Mesodermal cell (in vitro differentiated cells): ENCODE data around the gene APOBEC2.

Experiments used
- H3K27ac ChIP-seq: 2 replicates; pipeline ENCODE4 v1.7.0; 2013; ENCODE audit warnings: mild to moderate bottlenecking, low read depth, low read length, moderate library complexity; ENCODE audit not compliant: severe bottlenecking
- H3K36me3 ChIP-seq: 2 replicates; pipeline ENCODE4 v1.7.1; 2013; ENCODE audit warnings: mild to moderate bottlenecking, low read length, moderate library complexity; ENCODE audit not compliant: control insufficient read depth, insufficient read depth
- H3K4me1 ChIP-seq: one replicate; pipeline ENCODE4 v1.7.1; 2013; ENCODE audit warnings: mild to moderate bottlenecking, low read length; ENCODE audit not compliant: insufficient read depth, control insufficient read depth, poor library complexity, severe bottlenecking
- H3K4me3 ChIP-seq: 2 replicates; pipeline ENCODE4 v1.7.0; 2013; ENCODE audit warnings: low read length, control low read depth, mild to moderate bottlenecking; ENCODE audit not compliant: insufficient read depth, poor library complexity, severe bottlenecking; ENCODE audit errors: extremely low read depth
- H3K9me3 ChIP-seq: 2 replicates; pipeline ENCODE4 v1.7.1; 2013; ENCODE audit warnings: mild to moderate bottlenecking, low read length, moderate library complexity; ENCODE audit not compliant: control insufficient read depth
- WGBS, 2 experiments: methylation state at CpG; one replicate each; pipeline ENCODE4 v1.1.5; 2013; ENCODE audit warnings: missing lambda C conversion rate in 2 of 2; ENCODE audit not compliant: insufficient coverage in 2 of 2; 5-methylcytosine and 5-hydroxymethylcytosine counted together

The APOBEC2 gene

DNA sequence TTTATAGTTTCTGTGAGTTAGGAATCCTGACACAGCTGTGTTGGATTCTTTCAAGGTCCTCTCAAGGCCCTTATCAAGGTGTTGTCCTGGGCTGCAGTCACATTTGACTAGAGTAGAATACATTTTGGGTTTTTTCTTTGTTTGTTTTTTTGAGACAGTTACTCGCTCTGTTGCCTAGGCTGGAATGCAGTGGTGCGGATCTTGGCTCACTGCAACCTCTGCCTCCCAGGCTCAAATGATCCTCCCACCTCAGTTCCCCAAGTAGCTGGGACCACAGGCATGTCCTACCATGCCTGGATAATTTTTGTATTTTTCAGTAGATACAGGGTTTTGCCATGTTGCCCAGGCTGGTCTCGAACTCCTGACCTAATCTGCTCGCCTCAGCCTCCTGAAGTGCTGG, 35.4 kb downstream of the APOBEC2 start:
- H3K27ac ChIP-seq = peak overlapping the region; percentile 26
- H3K4me3 ChIP-seq = no peak overlapping the region
- WGBS, 2 experiments = 100% methylated on average over 1 to 2 of the region's 4 CpGs
- H3K36me3 ChIP-seq = peaks cover 93% of the 10 kb centered on the region
- H3K9me3 ChIP-seq = no peaks in the 10 kb centered on the region
- H3K4me1 ChIP-seq = no peaks in the 10 kb centered on the region

DNA sequence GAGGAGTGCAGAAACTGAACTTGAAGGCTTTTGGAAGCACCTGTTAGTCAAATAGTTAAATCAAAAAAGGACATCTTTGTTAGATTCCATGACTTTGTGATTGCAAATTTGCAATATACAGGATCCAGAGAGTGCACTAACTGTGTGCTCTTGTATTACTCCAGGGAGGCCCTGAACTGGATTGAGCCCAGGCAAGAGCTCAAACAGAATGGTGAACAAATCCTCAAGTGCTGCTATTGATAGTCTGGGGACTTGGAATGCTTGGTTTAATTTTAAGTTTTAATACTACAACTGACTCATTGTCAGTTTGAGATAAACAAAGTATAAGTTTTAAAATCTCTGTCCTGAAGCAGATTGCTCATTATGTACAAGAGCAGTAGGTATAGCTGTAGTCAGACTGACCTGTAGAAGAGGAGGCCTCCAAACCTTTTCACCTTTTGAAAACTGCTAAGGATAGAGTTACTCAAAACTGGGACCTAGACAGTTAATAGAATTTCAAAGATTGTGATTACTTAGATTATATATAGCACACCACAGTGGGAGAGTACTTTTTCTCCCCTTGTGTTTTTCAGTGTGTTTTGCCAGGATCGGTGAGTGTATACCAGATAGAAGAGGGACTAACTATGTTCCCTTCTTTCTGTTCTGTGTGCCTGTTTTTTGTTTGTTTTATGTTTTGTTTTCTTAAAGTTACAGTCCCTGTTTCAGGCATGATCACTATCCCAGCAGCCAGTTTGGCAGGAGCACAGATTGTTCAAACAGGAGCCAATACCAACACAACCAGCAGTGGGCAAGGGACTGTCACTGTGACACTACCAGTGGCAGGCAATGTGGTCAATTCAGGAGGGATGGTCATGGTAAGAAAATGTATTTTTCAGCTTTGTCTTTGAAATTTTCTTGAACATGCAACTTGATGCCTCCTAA, 38.1 kb downstream of the APOBEC2 start:
- Histone ChIP-seq H3K4me3 (no peak overlapping the region), H3K9me3 (no peaks in the 10 kb centered on the region), H3K4me1 (no peaks in the 10 kb centered on the region), H3K27ac (no peak overlapping the region), H3K36me3 (peaks cover 95% of the 10 kb centered on the region)
- no CpG with 5 or more reads among the region's 1 CpG for WGBS, 2 experiments

DNA sequence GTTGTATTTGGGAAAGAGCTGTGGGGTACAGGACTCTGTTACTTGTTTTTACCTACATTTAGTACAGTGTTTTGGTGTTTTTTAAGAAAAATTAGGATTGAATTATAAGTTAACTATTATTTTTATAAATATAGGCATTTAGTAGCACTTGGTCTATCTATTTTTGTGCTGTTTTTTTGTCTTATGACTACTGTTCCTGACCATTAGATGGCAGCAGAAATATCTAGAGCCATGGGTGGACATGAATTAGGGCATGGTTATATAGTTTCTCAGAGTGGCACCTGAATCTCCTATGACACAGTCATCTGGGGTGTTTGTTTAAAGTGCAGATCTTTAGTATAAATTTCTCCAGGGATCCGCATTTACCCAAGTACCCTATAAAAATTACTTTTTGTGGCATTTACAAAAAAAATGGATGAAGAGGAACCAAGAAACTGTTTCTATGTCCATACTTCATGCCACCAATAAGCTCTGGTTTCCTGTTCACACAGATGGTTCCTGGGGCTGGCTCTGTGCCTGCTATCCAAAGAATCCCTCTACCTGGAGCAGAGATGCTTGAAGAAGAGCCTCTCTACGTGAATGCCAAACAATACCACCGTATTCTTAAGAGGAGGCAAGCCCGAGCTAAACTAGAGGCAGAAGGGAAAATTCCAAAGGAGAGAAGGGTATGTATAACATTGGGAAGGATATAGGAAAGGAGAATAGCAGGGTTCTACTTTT, 39.6 kb downstream of the APOBEC2 start:
- Histone ChIP-seq H3K36me3 (peaks cover 98% of the 10 kb centered on the region), H3K9me3 (no peaks in the 10 kb centered on the region), H3K4me3 (no peak overlapping the region), H3K4me1 (no peaks in the 10 kb centered on the region), H3K27ac (no peak overlapping the region)
- WGBS, 2 experiments = 100% methylated on average over 3 of the region's 4 CpGs

DNA sequence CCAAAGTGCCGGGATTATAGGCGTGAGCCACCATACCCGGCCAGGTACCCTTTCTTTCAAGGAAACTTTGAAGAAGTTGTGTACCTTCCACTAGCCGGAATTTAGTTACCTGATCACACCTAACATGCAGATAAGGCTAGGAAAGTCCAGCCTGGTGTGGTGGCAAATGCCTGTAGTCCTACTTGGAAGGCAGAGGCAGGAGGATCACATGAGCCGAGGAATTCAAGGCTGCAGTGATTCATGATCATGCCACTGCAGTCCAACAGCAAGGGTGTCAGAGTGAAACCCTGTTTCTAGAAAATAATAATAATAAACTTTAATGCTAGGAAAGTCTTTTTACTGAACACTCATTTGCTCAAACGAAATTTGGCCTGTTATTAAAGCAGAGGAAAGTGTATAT, 40.7 kb downstream of the APOBEC2 start:
- Histone ChIP-seq H3K36me3 (peaks cover 98% of the 10 kb centered on the region), H3K4me3 (no peak overlapping the region), H3K27ac (no peak overlapping the region), H3K9me3 (no peaks in the 10 kb centered on the region), H3K4me1 (no peaks in the 10 kb centered on the region)
- WGBS, 2 experiments = 84 to 95% methylated on average over 4 of the region's 6 CpGs

DNA sequence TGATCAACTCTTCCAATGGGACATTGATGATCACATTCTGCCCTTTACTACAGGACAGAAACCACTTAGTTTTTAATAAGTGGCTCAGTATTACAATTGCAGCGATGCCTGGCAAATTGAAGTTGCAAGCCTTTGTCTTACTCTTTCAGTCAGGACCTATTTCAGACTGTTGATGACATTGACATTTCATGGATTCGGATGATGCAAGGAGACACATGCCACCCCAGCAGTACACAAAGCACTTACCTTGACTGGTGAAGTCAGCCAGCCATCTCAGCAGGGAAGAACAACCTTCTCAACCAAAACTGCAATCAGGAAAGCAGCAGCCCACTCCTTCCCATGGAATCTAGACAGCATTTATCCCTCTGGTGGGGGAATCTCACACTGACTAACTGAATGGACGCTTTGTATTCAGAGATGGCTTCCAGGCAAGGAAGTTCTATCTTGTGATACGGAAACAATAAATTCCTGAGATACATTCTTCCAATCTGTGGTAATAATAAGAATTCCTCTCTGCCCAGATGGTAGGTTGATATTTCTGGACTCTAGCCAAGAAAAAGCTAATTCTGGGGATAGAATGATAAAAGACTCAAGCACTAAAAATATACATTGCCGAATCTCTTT, 44.6 kb downstream of the APOBEC2 start:
- 89 to 93% methylated on average over 2 of the region's 5 CpGs for WGBS, 2 experiments

DNA sequence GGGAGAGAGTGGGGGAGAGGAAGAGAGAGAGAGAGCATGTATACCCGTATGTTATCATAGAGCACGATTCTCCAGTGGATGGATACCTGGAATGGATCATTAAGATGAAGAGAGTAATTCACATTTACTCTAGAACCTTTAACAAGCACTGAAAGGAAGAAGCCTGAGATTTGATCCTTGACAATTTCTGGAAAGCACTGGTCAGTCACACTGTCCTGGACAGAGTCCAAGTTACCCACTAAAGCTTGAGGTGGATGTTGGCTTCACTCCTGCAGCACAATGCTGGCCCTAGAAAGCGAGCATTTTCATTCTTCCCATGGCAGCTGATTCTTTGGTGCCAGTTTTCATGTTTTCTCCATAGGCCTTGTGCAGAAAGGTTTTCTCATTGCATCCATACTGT, 45.4 kb downstream of the APOBEC2 start:
- Histone ChIP-seq H3K4me1 (no peaks in the 10 kb centered on the region), H3K36me3 (peaks cover 73% of the 10 kb centered on the region), H3K9me3 (no peaks in the 10 kb centered on the region), H3K4me3 (no peak overlapping the region), H3K27ac (peak overlapping the region; percentile 48)
- WGBS, 2 experiments = 93 to 100% methylated on average over 1 of the region's 3 CpGs

More for the DNA sequence above, 44.6 kb downstream of the APOBEC2 start:
- Histone ChIP-seq H3K4me3 (no peak overlapping the region), H3K4me1 (no peaks in the 10 kb centered on the region), H3K9me3 (no peaks in the 10 kb centered on the region), H3K27ac (peak overlapping the region; percentile 48), H3K36me3 (peaks cover 81% of the 10 kb centered on the region)

DNA sequence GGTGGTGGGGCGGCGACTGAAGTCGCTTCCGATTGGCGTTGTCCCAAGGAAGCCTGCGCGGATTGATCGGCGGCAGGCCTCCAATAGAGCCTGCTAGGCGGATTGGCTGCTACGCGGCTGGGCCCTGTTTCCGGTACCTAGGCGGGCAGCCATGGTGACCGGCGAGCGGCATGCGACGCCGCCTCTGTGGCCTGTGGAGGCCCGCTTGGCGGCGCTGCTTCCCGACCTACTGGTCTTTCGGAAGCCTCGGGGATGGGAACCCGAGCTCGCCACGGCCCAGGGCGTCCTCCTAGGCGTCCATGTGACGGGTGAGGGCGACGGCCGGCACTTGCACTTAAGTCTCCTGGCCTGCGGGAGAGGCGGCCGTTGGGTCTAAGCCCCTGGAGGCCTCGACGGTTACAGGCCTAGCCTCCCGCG, 47.9 kb downstream of the APOBEC2 start:
- Histone ChIP-seq H3K4me3 (no peak overlapping the region), H3K27ac (no peak overlapping the region), H3K36me3 (peaks cover 49% of the 10 kb centered on the region), H3K9me3 (no peaks in the 10 kb centered on the region), H3K4me1 (no peaks in the 10 kb centered on the region)
- 92 to 94% methylated on average over 37 to 39 of the region's 42 CpGs for WGBS, 2 experiments

DNA sequence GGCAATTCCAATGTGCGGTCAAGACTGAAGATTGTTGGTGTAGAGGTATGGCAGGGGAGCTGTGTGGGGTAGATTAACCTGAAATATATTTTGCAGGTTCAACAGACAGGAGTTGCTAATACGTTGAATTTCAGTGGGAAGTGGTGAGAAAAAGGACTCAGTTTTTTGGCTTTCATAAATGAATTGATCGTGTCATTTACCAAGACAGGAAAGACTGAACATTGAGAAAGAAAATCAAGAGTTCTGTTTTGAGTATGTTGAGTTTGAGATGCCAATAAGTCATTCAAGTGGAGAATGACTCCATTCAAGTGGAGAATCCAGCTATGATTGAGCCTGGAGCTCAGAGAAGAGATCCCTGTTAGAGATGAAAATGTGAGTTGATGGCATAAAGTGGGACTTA, 50.8 kb downstream of the APOBEC2 start:
- Histone ChIP-seq H3K27ac (no peak overlapping the region), H3K9me3 (no peaks in the 10 kb centered on the region), H3K36me3 (peaks cover 20% of the 10 kb centered on the region), H3K4me1 (no peaks in the 10 kb centered on the region), H3K4me3 (no peak overlapping the region)
- WGBS, 2 experiments = 96% methylated on average over 2 to 3 of the region's 3 CpGs

DNA sequence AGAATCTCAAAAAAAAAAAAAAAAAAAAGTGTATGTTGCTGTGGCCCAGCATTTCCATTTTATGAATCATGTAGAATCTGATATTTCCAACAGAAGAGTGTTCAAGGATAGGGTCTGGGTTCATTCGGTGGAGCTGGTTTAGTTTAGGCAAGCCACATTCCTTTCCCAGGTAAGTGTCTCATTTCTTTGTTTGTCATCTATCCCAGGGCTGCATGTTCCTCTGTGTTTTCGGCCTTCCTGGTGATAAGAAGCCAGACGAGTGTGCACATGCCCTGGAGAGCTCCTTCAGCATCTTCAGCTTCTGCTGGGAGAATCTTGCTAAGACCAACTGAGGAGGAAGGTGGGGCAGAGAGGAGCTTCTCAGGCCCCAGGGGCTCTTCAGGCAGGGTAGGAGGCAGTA, 58.0 kb downstream of the APOBEC2 start:
- Histone ChIP-seq H3K9me3 (no peaks in the 10 kb centered on the region), H3K4me3 (no peak overlapping the region), H3K27ac (no peak overlapping the region), H3K36me3 (no peaks in the 10 kb centered on the region), H3K4me1 (no peaks in the 10 kb centered on the region)
- WGBS, 2 experiments = 80 to 84% methylated on average over 3 of the region's 3 CpGs
